OCI-LY1 (cell line): Measurements from ENCODE around the gene DNAH17.

ENCODE experiments used
- CTCF ChIP-seq: fragments of 200-600 bp; sonication (generic), shearing (Covaris generic); IDR thresholded peaks from 2 replicates; pipeline ENCODE4 v1.5.1; 2017; ENCODE audit warnings: mild to moderate bottlenecking, antibody characterized with exemption, low read length, moderate library complexity, mixed read lengths
- EZH2 ChIP-seq: fragments of 200-600 bp; sonication (generic), shearing (Covaris generic); IDR thresholded peaks from 2 replicates; pipeline ENCODE4 v1.8.0; 2017; ENCODE audit warnings: borderline replicate concordance, mixed run types, mild to moderate bottlenecking, antibody characterized with exemption, low read length, moderate library complexity, mixed read lengths

- peak; percentile 87 for TF ChIP-seq CTCF
- TF ChIP-seq EZH2: no peak
Measured at GRCh38 chr17:78421534-78422266, 155.5 kb downstream of the DNAH17 start.
